SK-N-SH (cell line): Measurements from ENCODE around the gene PLEKHA8.

Source experiments
- CHD2 ChIP-seq: fragments of 150-350 bp; IDR thresholded peaks from 2 replicates; pipeline ENCODE4 v1.6.1; 2018; ENCODE audit warnings: low read length; ENCODE audit not compliant: partially characterized antibody
- CTCF ChIP-seq: fragments of 200-600 bp; sonication (generic); IDR thresholded peaks from 2 replicates; pipeline ENCODE4 v1.6.1; 2017; ENCODE audit warnings: antibody characterized with exemption, mild to moderate bottlenecking, moderate library complexity
- FOXJ3 ChIP-seq: sonication (generic); formaldehyde crosslinking; IDR thresholded peaks from 2 replicates; pipeline ENCODE4 v1.5.1; 2020; ENCODE audit warnings: mild to moderate bottlenecking, missing genetic modification reagents
- FOXM1 ChIP-seq: IDR thresholded peaks from 2 replicates; pipeline ENCODE4 v1.4.0; 2012; ENCODE audit warnings: low read depth, mild to moderate bottlenecking
- GABPA ChIP-seq: IDR thresholded peaks from 2 replicates; pipeline ENCODE4 v1.4.0; 2012; ENCODE audit warnings: low read depth, mild to moderate bottlenecking
- GATA2 ChIP-seq: sonication (generic); formaldehyde crosslinking; IDR thresholded peaks from 2 replicates; pipeline ENCODE4 v1.5.0; 2020; ENCODE audit warnings: mild to moderate bottlenecking, missing genetic modification reagents
- MAX ChIP-seq: IDR thresholded peaks from 2 replicates; pipeline ENCODE4 v1.4.0; 2012; ENCODE audit warnings: low read depth
- POLR2AphosphoS5 ChIP-seq: IDR thresholded peaks from 2 replicates; pipeline ENCODE4 v1.6.1; 2012; ENCODE audit warnings: low read depth, low read length
- RAD21 ChIP-seq: IDR thresholded peaks from 2 replicates; pipeline ENCODE4 v1.6.1; 2012; ENCODE audit warnings: mild to moderate bottlenecking, low read length
- RFX5 ChIP-seq: IDR thresholded peaks from 2 replicates; pipeline ENCODE4 v1.6.1; 2012; ENCODE audit warnings: mild to moderate bottlenecking, improper control_type of control experiment, low read length
- TAF1 ChIP-seq: IDR thresholded peaks from 2 replicates; pipeline ENCODE4 v1.6.1; 2012; ENCODE audit warnings: low read depth, mild to moderate bottlenecking, low read length, moderate library complexity, borderline replicate concordance
- TEAD4 ChIP-seq: IDR thresholded peaks from 2 replicates; pipeline ENCODE4 v1.4.0; 2012; ENCODE audit warnings: mild to moderate bottlenecking, borderline replicate concordance; ENCODE audit not compliant: insufficient read depth
- YY1 ChIP-seq: IDR thresholded peaks from 2 replicates; pipeline ENCODE4 v1.4.0; 2012; ENCODE audit warnings: low read depth, mild to moderate bottlenecking
- TF ChIP-seq, protein P1 (sequence below): fragments of 150-350 bp; IDR thresholded peaks from 2 replicates; pipeline ENCODE4 v1.6.1; 2017; ENCODE audit warnings: antibody characterized with exemption, low read length, low read depth, borderline replicate concordance

DNA sequence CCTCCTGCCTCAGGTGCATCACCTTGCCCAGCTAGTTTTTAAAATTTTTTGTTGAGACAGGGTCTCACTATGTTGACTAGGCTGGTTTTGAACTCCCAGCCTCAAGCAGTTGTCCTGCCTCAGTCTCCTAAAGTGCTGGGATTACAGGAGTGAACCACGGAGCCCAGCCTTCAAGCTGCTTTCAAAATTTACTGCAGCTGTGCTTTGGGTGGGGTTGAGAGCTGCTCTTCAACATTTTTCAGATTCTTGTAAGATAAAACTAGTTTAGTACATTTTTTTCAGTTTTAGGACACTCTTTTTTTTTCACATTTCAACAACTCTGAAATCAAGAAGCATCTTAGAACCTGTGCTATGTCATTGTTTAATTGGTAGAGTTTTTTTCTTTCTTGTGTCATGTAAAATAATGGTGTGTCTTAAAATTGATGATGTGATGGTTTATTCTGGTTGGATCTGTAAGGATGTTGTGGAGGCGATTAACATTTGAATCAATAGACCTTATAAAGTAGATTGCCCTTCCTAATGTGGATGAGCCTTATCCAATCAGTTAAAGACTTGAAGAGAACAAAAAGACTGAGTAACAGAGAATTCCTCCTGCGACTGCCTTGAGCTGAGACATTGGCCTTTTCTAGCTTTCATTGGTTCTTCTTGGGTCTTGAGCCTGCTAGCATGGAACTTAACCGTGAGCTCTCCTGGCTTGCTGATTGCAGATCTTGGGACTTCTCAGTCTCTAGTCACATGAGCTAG, 13.5 kb downstream of the PLEKHA8 start:
- TF ChIP-seq RAD21 (no peak), POLR2AphosphoS5 (no peak), CTCF (no peak), MAX (no peak), FOXJ3 (CRISPR knock-in tag) (no peak), GATA2 (no peak), TAF1 (no peak), YY1 (no peak), TEAD4 (no peak), FOXM1 (no peak), GABPA (no peak), CHD2 (no peak), RFX5 (no peak)
- TF ChIP-seq, protein P1, sequence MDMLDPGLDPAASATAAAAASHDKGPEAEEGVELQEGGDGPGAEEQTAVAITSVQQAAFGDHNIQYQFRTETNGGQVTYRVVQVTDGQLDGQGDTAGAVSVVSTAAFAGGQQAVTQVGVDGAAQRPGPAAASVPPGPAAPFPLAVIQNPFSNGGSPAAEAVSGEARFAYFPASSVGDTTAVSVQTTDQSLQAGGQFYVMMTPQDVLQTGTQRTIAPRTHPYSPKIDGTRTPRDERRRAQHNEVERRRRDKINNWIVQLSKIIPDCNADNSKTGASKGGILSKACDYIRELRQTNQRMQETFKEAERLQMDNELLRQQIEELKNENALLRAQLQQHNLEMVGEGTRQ = no peak
